Measurements from ENCODE around the gene SCUBE2.

DNA sequence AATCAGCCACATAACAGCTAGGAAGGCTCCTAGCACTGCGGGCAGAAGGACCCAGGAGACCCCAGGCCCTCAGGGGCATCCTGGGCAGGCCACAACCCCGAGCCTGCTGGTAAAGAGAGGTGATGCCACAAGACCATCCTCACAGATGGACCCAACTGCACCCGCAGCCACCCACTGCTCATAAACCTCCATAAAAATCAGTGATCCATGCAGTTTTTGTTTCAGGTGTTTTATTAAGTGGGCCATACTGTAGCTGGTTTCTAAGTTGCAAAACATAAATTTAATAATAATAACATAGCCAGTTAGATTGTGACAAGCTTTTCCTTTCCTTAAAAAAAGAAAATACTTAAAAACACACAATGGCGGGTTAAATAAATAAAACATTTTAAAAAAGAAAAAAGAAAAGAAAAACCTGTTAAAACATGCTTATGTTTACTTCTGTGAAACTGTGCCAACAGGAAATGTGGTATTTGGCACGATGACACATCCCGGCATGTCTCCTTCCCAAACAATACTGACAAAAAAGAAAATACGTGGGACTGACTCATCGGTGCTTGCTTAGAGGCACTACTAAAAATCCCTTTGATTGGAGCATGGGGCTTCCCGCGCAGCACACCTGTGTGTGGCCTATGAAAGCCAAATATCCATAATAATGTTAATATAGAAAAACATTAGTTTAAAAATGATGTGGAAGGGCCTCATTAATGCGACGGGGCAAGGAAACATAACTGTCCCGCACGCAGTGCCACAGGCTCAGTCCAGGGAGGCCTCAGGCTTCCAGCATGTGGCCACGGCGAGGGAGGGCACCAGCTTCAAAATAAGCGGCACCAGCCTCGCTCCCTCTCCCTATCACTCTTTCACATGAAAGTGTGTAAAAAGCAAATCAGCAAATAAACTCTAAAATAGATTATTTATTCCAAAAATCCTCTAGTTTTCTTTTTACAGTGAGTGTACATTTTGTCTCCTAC, 47.5 kb upstream of the SCUBE2 start:
- TF ChIP-seq CTCF (IDR thresholded peaks at IDR 0.05), result no peak
- TF ChIP-seq POLR2AphosphoS5 (IDR thresholded peaks at IDR 0.05), result peak; percentile 89
- no peak for TF ChIP-seq POLR2A (IDR thresholded peaks at IDR 0.05)
